HL-60/S4 treated with retinoic acid at 250 ng/mL for 4 days and 3 days (cell line): ENCODE data around the gene LTB4R.
"Not testable (repeated sequence)": the region's sequence is repeated elsewhere in the genome, so short reads cannot be mapped to it uniquely, and the experiment has no call there.

Experiments used
- in situ Hi-C: fragments of 300-500 bp; cut with MboI; formaldehyde crosslinking; loops from 2 replicates; pipeline ENCODE4 v1.7.0; 2022; ENCODE audit warnings: low sequenced_read_pairs

LTB4R gene

DNA sequence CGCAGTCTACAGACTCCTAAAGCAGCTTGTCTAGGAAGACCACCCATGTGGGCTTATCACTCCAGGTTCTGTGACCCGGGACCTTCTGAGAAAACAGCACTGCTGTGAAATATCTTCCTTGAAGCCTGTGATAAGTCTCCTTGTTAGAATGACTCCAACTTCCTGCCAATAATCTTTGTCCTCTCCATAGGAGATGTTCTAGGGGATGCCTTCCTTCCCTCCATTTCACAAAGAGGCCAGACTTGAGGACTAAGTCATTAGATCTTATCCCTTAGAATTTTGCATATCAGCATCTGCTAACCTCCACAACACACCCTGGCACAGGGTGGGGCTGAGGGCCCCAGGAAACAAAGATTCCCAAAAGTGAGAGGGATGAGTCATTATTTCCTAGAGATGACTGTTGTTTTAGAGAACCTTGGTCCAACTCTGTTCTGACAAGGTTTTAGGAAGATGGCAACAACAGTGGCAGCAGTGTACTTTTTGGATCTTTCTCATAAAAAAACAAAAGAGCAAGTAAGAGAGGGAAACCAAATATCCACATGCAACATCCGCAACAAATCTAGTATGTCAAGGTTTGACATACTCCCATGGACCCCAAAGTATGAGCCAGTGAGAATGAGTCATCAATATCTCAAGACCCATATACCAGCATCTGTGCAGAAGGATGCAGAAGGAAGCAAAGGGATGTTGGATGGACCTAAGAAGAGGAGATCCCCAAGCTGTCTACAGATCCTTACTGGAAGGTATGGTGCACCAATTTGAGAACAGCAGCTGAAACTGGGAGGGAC, 6.0 kb downstream of the LTB4R start:
- in situ Hi-C loops = no loop called here

DNA sequence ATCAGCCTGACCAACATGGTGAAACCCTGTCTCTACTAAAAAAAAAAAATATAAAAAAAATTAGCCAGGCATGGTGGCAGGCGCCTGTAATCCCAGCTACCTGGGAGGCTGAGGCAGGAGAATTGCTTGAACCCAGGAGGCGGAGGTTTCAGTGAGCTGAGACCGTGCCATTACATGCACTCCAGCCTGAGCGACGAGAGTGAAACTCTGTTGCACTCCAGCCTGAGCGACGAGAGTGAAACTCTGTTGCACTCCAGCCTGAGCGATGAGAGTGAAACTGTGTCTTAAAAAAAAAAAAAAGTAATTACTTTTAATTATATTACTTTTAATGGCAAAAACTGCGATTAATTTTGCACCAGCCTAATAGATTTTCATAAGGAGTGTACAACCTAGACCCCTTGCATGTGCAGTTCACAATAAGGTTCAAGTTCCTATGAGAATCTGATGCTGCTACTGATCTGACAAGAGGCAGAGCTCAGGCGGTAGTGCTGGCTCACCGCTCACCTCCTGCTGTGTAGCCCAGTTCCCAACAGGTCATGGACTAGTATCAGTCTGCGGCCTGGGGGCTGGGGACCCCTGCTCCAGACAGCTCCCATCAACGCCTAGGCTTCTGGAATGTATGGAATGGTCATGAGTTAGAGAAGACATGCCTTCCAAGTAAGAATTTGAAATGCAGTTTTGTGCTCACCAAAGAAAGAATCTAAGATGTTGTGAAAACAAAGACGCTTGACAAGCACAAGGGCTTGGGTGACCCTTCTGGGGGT, 10.1 kb downstream of the LTB4R start:
- in situ Hi-C loops = no loop called here

DNA sequence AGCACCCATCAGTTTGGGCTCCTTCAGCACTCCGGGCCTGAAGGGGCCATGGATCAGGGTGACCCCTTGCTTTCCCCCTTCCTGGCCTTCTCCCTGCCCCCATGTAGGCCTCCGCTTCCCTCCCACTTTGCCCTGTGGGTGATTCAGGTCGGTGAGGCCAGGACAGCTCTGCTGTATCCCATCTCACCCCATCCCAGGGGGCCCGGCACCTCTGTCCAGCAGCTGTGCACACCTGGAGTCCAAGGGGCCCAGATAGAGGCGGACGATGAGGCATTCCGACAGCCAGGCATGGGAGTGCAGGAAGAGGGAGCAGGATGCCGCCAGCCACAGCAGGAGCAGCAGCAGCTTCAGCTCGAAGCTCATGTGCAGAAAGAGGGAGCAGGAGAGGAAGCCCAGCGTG, 11.4 kb downstream of the LTB4R start:
- in situ Hi-C loops = no loop called here

DNA sequence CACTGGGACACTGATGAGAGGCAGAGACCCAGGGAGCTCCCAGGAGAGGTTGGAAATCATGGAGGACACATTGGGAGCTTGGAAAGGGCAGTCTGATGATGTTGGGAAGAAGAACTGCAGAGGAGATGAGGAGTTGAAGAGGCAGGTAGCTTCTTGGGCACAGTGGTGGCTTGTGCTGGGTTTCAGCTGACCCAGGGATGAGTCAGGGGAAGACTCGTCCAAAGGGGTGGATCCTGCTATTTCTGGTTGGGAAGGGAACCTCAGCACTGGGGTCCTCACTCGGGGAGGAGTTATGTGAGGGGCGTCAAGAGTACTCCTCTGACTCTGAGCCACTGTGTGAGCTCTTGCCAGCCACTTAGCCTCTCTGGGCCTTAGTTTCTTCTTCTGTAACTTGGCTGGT, 12.0 kb downstream of the LTB4R start:
- in situ Hi-C loops = no loop called here

DNA sequence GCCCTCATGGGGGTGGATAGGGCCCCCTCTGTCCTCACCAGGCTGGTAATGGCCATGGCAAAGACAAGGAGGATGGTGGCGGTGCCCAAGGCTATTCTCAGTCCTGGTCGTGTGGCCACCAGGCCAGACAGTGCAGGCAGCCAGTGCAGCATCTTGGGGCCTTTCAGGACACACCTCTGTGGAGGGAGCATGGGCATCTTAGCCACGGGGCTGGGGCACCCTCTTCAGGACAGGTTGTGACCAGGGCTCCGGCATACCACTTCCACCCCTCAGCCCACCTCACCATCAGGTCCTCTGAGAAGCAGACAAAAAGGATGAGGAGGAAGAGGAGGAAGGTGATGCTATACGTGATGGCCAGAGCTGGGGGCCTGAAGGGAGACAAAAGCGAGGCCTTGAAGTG, 12.7 kb downstream of the LTB4R start:
- in situ Hi-C loops = no loop called here

DNA sequence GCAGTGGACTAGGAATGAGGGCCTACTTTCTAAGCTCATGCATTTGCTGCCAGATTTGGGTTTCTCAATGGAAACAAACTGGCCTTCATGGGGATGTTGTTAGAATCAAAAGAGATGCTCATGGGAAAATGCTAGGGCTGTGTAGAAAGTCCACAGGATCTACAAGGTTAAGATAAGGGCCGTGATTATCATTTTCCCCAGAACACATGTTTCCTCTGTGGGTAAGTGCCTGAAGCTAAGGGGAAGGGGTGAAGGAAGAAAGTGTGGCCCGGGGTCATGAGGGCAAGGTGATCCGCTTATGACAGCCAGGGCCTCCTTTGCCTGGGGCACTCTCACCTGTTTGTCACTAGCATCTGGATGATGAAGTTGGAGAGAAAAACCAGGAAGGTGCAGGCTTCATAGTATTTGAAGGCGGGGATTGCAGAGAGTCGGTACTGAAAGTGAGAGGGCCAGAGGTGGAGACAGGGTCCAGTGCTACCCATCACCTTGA, 13.8 kb downstream of the LTB4R start:
- in situ Hi-C loops = no loop called here

DNA sequence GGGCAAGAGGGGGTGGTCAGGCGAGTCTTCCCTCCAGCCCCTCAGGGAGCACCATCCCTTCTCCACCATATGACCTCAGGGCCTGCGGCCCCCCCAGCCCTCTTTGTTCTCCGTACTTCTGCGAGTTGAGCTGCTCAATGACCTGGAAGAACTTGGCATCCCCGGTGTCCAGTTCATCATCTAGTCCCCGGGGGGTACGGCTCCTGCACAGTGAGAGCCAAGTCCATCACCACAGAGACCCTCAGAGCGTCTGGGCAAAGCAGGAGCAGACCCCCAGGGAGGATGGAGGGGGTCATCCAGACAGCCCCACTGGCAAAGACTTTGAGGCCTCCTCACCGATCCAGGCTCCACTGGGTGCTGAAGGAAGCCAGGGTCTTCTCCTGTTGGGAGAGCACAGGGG, 14.7 kb downstream of the LTB4R start:
- in situ Hi-C loops = no loop called here

DNA sequence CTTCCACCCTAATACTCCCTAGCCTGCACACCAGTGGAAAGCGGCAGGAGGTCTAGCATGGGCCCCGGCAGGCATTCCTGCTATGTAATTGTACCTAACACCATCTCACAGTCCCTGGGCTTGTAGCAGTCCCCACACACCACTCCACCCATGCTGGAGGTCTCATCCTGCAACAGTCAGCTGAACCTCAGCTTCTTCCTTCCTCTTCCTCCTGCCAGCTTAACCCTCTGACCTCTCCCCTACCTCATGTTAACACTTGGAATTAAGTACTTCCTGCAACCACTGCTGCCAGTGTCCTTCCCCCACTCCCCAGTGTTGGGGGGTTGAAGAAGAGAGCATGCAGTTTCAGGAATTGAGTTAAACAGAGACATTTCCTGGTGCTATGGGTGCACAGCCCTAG, 16.0 kb downstream of the LTB4R start:
- in situ Hi-C loops = no loop called here

DNA sequence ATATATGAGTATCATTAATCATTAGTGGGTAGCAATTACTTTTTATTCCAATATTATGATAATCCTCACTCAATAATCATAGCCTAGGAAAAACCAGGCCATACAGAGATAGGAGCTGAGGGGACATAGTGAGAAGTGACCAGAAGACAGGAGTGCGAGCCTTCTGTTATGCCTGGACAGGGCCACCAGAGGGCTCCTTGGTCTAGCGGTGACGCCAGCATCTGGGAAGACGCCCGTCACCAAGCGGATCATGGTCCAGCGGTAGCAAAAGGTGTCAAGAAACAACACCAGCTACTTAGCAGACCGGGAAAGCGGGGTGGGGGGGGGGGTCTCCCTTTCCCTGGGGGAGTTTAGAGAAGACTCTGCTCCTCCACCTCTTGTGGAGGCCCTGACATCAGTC, 16.6 kb downstream of the LTB4R start:
- in situ Hi-C loops = not testable (repeated sequence)

DNA sequence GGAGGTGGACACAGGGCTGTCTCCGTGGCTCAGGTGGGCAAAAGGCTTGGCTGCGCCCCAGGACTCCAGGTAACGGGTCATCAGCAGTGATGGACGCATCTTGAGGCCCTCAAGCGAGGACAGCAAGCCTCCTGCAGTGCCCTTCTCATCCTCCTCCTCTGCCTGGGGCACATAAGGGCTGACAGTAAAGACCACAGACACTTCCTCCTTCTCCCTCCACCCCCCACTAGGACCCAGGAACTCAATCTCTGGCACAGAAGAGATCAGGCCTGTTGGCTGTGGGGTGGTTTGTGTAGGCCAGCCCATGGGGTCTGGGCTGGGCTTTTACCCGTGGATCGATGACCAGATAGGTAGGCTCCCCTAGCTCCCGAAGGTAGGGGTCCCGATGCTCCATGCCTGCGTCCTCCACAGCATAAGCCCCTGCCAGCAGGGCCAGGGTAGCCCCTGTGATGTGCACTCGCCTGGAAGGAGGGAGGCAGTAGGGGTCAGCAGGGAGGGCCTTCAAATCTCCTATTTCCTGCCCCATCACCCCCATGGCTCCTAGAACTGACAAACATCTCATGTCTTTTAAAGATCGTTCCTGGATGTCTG, 17.9 kb downstream of the LTB4R start:
- in situ Hi-C loops = no loop called here

DNA sequence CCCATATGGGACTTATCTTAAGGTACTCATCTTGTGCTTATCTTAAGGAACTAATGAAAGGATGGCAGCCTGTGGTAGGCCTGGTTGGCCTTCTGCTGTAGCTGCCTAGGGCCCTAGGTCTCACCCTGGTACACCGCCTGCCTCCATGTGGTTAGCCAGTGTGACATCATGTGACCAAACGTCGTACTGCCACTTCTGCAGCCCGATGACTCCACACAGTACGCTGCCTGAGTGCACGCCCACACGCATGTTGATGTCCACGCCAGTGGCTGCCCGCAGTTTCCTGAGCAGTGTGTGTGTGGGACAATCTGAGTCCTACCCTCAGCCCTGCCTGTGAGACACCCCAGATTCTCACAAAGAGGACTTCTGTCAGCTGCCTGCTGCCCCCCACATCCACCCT, 18.4 kb downstream of the LTB4R start:
- in situ Hi-C loops = loop anchor here (5.0 kb wide), 1 partner anchor 108 kb away; no protein-coding TSS in a partner anchor

DNA sequence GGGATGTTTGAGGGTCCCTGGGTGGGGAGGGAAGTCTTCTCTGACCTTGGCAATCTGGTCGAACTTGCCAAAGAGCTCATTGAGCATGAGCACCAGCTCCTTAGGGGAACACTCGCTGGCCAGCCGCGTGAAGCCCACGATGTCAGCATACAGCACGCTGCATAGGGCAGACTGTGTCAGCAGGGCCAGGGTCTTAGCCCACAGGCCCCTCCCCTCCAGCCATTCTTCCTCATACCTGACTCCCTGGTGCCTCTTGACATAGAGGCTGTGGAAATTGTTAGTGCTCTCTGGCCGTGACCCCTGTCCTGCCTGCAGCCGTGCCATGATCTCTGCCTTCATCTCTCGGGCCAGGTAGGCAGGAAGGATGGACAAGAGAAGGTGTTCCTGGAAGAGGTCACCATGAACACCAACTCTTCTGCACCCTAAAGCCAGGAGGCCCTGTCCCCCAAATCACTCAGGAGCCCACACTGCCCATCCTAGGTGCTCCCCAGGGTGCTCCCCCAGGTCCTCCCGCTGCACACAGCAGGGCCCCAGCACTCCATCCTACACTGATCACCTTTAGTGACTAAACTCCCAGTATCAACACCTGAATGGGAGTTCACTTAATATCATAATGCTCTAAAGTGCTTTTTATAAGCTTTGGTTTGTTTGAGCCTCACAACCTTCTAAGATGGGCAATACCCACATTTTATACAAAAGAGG, 19.8 kb downstream of the LTB4R start:
- in situ Hi-C loops = loop anchor here (5.0 kb wide), 1 partner anchor 106 kb away; no protein-coding TSS in a partner anchor

DNA sequence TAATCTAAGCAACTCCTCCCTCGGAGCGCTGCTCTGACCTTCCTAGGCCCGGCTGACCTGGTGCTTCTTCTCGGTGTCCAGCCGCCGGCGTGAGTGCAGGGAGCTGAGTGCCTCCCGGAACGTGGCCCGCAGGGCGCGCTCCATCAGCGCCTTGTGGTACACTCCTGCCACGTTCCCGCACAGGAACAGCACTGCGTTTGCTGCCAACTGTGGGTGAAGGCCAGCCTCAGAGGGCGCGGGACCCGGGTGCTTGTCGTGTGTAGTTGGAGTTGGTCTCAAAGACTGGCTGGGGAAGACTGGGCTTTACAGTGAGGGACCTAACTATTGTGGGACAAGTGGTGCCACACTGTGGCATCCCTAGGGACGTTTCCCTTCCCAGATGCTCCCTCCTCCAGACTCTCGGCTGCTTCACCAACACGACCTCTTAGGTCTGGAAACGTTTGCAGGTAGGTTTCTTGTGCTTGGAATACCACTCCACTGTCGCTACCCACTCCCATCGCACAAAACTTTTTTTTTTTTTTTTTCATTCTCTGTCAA, 20.5 kb downstream of the LTB4R start:
- in situ Hi-C loops = loop anchor here (5.0 kb wide), 1 partner anchor 106 kb away; no protein-coding TSS in a partner anchor

DNA sequence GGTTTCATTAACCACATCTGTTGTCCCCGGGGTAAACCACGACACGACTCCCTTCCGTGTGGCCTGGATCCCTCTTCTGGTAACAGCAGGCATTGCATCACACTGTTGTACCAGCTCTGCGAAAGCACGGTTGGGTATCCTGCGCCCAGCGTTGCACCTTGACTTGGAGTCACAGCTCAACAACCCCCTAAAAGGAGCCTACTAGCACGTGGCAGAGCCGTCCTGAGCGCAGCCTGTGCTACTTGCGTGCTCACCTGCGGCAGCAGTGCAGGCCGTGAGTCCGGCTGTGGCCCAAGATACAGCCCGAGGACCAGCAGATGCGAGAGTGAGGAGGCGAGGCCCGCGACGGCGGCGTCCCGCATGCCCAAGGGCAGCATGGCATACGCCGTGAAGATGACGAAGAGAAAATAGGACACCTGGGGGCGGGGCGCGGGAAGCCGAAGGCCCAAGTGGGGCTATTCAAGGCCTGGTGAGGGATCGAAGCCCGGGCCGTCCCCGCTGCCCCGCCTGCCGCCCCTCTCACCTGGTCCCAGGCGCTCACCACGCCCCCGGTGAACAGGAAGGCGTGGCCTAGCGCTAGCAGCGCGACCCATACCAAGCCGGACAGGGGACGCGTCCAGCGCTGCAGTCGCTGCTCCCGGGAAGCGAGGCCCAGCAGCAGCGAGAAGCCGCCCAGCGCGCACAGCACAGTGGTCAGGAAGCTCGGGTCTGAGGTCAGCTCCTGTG, 21.1 kb downstream of the LTB4R start:
- in situ Hi-C loops = loop anchor here (5.0 kb wide), 1 partner anchor 105 kb away; no protein-coding TSS in a partner anchor

DNA sequence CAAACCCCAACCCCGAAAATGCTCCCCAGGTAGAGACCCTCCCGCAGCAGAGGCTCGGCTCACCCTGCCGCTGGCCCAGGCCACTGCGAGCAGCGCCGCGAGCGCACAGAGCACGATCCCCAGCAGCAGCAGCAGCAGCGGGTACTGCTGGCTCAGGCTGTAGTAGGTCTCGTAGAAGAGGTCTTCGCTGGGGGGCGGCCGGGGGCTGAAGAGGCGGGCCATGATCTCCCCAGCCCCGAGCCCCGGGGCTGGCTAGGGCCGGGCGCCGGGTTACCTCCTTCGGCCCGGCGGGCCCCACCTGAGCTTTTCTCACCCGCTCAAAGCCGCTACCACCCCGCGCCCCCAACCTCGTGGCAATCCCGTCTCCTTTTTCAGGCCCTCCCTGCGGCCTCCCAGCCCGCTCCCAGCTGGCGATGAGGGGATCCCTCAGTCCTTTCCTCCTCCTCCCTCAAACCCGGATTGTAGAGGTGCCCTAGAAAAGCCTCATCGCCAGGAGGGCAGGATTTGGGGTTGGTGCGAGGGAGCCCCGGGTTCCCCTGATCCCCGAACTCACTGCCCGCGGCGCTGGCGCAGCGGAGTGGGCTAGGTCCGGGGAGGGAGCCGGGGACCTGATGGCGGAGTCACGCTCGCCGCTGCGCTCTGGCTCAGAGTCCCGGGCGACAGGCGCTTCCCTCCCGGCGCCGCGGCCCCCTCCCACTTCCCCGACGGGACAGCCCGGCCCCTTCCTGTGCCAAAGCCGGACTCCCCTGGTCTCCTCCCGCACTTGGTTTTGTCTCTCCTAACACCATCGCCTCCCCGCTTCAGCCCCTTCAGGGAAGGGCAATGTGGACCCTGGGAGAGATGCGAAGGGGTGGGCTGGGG, 23.4 kb downstream of the LTB4R start, which contains the start of gene ADCY4:
Gene ADCY4, minus strand, starts transcription at position 641 of the 861 bp plus-strand sequence. Its CDS starts 419 bp downstream, at position 222.
- in situ Hi-C loops = loop anchor here (5.0 kb wide), 1 partner anchor 103 kb away; no protein-coding TSS in a partner anchor

DNA sequence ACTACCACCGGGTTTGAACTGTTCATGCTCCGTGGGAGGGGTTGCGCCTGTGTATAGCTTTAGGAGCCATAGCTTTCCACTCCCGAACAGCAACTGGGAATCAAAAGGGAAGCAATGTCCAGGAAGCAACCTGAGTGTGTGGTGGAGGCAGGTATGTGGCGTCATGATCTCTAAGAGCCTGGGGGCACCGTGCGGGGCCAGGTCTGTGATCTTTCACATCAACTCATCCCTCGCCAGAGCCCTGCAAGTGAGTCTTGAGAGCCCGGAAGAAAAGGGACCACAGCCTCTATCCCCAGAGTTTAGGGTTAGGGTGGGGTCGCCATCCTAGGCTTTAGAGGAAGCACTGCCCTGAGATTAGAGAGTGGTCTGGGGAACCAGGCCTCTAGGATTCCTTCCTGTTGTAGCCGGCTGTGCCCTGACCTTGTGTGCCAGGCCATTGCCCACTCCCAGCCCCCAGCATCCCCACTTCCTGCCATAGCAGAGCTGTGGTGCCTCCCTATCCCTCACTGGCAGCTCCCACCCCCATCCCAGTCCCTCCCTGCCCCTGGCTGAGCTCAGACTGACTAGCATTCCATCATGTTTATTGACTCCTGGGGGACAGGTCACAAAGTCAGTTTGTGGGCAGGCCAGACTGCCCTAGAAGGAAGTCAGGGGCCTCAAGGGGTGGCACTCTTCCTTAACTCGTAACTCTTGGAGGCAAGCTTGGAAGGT, 24.3 kb downstream of the LTB4R start:
- in situ Hi-C loops = no loop called here

DNA sequence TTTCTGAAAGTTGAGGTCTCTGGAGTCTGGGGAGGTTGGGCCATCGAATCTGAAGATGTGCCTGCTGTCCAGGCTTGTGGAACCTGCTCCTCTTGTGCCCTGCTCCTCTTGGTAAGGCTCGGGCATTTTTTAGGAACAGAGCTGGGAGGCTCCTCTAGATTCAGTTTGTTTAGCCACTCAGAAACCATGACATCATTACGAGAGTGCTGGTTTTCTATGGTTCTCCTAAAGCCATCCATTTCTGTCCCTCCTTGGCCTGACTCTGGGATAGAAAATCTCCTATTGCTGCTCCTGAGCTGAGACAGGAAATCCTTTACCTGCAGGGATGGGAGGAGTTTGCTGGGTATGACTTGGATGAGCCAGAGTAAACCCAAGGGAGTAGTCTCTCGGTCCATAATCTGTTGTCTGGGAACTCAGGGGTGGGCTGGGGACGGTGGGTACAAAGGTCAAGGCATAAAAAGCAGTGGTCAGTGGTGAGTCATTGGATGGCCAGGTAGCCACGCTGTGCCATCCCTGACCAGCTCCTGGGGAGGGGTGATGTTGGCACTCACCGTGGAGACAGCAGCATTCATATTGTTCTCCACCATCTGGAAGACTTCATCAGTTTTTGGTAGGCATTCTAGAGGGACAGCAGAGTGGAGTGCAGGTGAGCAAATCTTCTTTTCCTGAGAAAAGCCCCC, 26.0 kb downstream of the LTB4R start:
- in situ Hi-C loops = no loop called here

DNA sequence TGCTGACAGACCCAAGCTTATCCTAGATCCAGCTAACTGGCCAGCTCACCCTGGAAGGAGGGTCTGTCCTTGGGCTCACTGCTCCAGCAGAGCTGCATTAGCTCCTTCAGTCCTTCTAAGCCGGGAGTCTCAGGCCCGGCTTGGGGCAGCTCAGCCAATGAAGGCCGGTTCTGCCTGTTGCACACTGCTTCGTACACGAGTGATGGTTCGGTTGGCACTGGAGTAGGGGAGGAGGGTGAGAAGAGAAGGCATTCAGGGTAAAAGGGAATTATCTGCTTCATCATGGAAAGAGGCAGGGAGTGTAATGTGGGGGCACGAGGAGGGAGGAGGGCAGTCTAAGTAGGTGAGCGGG, 26.5 kb downstream of the LTB4R start:
- in situ Hi-C loops = no loop called here
